K562 (cell line): Measurements from ENCODE around the gene COL9A3. TPM values are rescaled to one million over a fixed set of nuclear protein-coding genes. Genes with fewer than 3 reads are reported as not detected.

Source experiments
- ATAC-seq: fragments of 200-7000 bp; cut with Tn5 transposase; 3 replicates; pipeline ENCODE4 v1.9.1; 2020; ENCODE audit warnings: moderate library complexity
- BruUV-seq: library from RNA; stranded (reverse); fragments of 400-500 nt; replicated peaks from 2 replicates; lab custom pipeline; 2021; lab: Mats Ljungman, UMichigan
- CTCF ChIA-PET: fragments of 300-600 bp; formaldehyde crosslinking; extraction: SDS; loops from one replicate; lab custom pipeline; 2021; ENCODE audit warnings: low intra/inter-chr PET ratio; lab: Yijun Ruan, JAX
- POLR2A ChIA-PET: fragments of 300-600, 350-650 bp; sonication (Branson Sonifier 250); formaldehyde crosslinking; extraction: SDS; loops from one replicate; lab custom pipeline; 2021; ENCODE audit warnings: antibody characterized with exemption, inconsistent platforms; lab: Yijun Ruan, JAX
- DNase-seq, 4 experiments: peaks; one replicate each; pipeline versions ENCODE4 v3.0.0 to v3.0.0-alpha.2; 2011 to 2018; ENCODE audit warnings: low spot score in 3 of 4, mixed read lengths in 3 of 4; ENCODE audit errors: extremely low read depth in 1 of 4
- FAIRE-seq: peaks from 2 replicates; lab custom pipeline; 2011; peaks lifted over from hg19 to GRCh38; lab: Jason Lieb, UNC
- H2AFZ ChIP-seq: 2 replicates; pipeline ENCODE4 v1.6.0; 2011; ENCODE audit warnings: low read depth, low read length, control low read depth, inconsistent platforms
- H3K27ac ChIP-seq: fragments of 200-600 bp; 3 replicates; pipeline ENCODE4 v1.8.0; 2011; ENCODE audit warnings: low read depth, mild to moderate bottlenecking, control low read depth, inconsistent platforms, low read length, moderate library complexity, mixed read lengths; ENCODE audit errors: extremely low read depth
- H3K27me3 ChIP-seq, 2 experiments: fragments of 300-600 bp in 1 of 2; 2 replicates in 1 of 2; 3 replicates in 1 of 2; pipeline versions ENCODE4 v1.6.0 to v1.8.0; 2011; ENCODE audit warnings: inconsistent platforms in 2 of 2, low read length in 2 of 2, mild to moderate bottlenecking in 1 of 2, mixed read lengths in 1 of 2, moderate library complexity in 1 of 2; ENCODE audit not compliant: control insufficient read depth in 2 of 2, insufficient read depth in 2 of 2
- H3K36me3 ChIP-seq: fragments of 300-600 bp; 3 replicates; pipeline ENCODE4 v1.8.0; 2011; ENCODE audit warnings: mild to moderate bottlenecking, low read length, inconsistent platforms; ENCODE audit not compliant: control insufficient read depth, insufficient read depth
- H3K4me1 ChIP-seq, 2 experiments: fragments of 200-600 bp in 1 of 2; replicated peaks in 1 of 2; 2 replicates in 1 of 2; 3 replicates in 1 of 2; pipeline versions ENCODE4 v1.5.1 to v1.8.0; 2011; ENCODE audit warnings: inconsistent platforms in 2 of 2, low read length in 2 of 2, mild to moderate bottlenecking in 1 of 2, mixed read lengths in 1 of 2, moderate library complexity in 1 of 2; ENCODE audit not compliant: control insufficient read depth in 2 of 2, insufficient read depth in 2 of 2
- H3K4me2 ChIP-seq: 2 replicates; pipeline ENCODE4 v1.6.1; 2011; ENCODE audit warnings: low read length, control low read depth, inconsistent platforms, mixed read lengths; ENCODE audit not compliant: insufficient read depth
- H3K4me3 ChIP-seq: fragments of 200-600 bp; sonication (generic), shearing (Covaris generic); 2 replicates; pipeline ENCODE4 v1.5.1; 2016; ENCODE audit warnings: control low read depth, inconsistent platforms
- H3K79me2 ChIP-seq: fragments of 200-600 bp; 3 replicates; pipeline ENCODE4 v1.8.0; 2011; ENCODE audit warnings: low read length, inconsistent platforms; ENCODE audit not compliant: control insufficient read depth, insufficient read depth
- H3K9ac ChIP-seq, 2 experiments: 2 replicates each; pipeline versions ENCODE4 v1.6.0 to v1.6.1; 2011; ENCODE audit warnings: low read depth in 2 of 2, low read length in 2 of 2, control low read depth in 1 of 2, inconsistent platforms in 1 of 2, mild to moderate bottlenecking in 1 of 2, mixed read lengths in 1 of 2; ENCODE audit not compliant: insufficient read depth in 1 of 2
- H3K9me1 ChIP-seq: one replicate; pipeline ENCODE4 v1.6.0; 2011; ENCODE audit warnings: inconsistent platforms, mild to moderate bottlenecking, low read length, moderate library complexity; ENCODE audit not compliant: control insufficient read depth, insufficient read depth
- H3K9me3 ChIP-seq: replicated peaks from 2 replicates; pipeline ENCODE4 v1.5.1; 2011; ENCODE audit warnings: low read depth, low read length, inconsistent platforms; ENCODE audit not compliant: control insufficient read depth, insufficient read depth
- H4K20me1 ChIP-seq: replicated peaks from 2 replicates; pipeline ENCODE4 v1.6.1; 2011; ENCODE audit warnings: low read length, inconsistent platforms, mixed read lengths; ENCODE audit not compliant: control insufficient read depth, insufficient read depth
- CCNT2 ChIP-seq: IDR thresholded peaks from 2 replicates; pipeline ENCODE4 v1.6.1; 2011; ENCODE audit warnings: borderline replicate concordance, low read depth, mild to moderate bottlenecking, moderate library complexity, mixed read lengths, low read length; ENCODE audit not compliant: insufficient read length; ENCODE audit errors: extremely low read depth
- CREBBP ChIP-seq: IDR thresholded peaks from one replicate; pipeline ENCODE4 v1.6.1; 2012; ENCODE audit warnings: low read depth, mild to moderate bottlenecking, control low read depth, inconsistent platforms, low read length
- DNMT1 ChIP-seq: fragments of 450-650 bp; IDR thresholded peaks from 2 replicates; pipeline ENCODE4 v1.6.1; 2016; ENCODE audit warnings: antibody characterized with exemption, mild to moderate bottlenecking
- FOXA3 ChIP-seq, 2 experiments: fragments of 450-650 bp in 1 of 2; sonication (generic) in 1 of 2; formaldehyde crosslinking; IDR thresholded peaks in 1 of 2; conservative IDR thresholded peaks in 1 of 2; 2 replicates each; pipeline versions ENCODE4 v1.4.0 to v1.8.0; 2020 to 2022; ENCODE audit warnings: mild to moderate bottlenecking in 2 of 2, missing genetic modification reagents in 1 of 2
- FOXJ2 ChIP-seq: fragments of 200-800 bp; sonication (Bioruptor generic); IDR thresholded peaks from 2 replicates; pipeline ENCODE4 v1.6.1; 2016; ENCODE audit warnings: missing genetic modification characterization, missing compliant biosample characterization
- HCFC1 ChIP-seq: IDR thresholded peaks from 2 replicates; pipeline ENCODE4 v1.6.1; 2012; ENCODE audit warnings: low read depth, low read length, improper control_type of control experiment
- KLF13 ChIP-seq: fragments of 450-650 bp; IDR thresholded peaks from 2 replicates; pipeline ENCODE4 v1.6.1; 2016; ENCODE audit warnings: missing genetic modification characterization, low read depth, mild to moderate bottlenecking, missing compliant biosample characterization, moderate library complexity, borderline replicate concordance
- NFIC ChIP-seq: fragments of 450-650 bp; IDR thresholded peaks from 2 replicates; pipeline ENCODE4 v1.6.1; 2017; ENCODE audit warnings: mild to moderate bottlenecking, inconsistent platforms
- NFYB ChIP-seq: IDR thresholded peaks from 2 replicates; pipeline ENCODE4 v1.6.1; 2011; ENCODE audit warnings: mild to moderate bottlenecking, moderate library complexity; ENCODE audit not compliant: insufficient read length; ENCODE audit errors: extremely low read depth
- POLR3A ChIP-seq: IDR thresholded peaks from 2 replicates; pipeline ENCODE4 v1.6.1; 2011; ENCODE audit warnings: borderline replicate concordance, mild to moderate bottlenecking, moderate library complexity; ENCODE audit not compliant: insufficient read length, insufficient read depth; ENCODE audit errors: extremely low read depth
- RBFOX2 ChIP-seq: fragments of 200-400 bp; formaldehyde crosslinking; IDR thresholded peaks from 2 replicates; pipeline ENCODE4 v1.6.1; 2017; ENCODE audit warnings: low read depth, mild to moderate bottlenecking, low read length, moderate library complexity
- RNF2 ChIP-seq: sonication (generic); IDR thresholded peaks from 2 replicates; pipeline ENCODE4 v1.6.1; 2016
- SIN3A ChIP-seq, 2 experiments: fragments of 150-350 bp in 1 of 2; IDR thresholded peaks; 2 replicates each; pipeline ENCODE4 v1.6.1; 2011 to 2016; ENCODE audit warnings: borderline replicate concordance in 2 of 2, low read depth in 2 of 2, low read length in 2 of 2, mild to moderate bottlenecking in 2 of 2, moderate library complexity in 2 of 2; ENCODE audit not compliant: control insufficient read depth in 1 of 2
- SPI1 ChIP-seq: IDR thresholded peaks from 2 replicates; pipeline ENCODE4 v1.6.1; 2011; ENCODE audit warnings: low read depth, low read length, control low read depth, borderline replicate concordance
- TAL1 ChIP-seq: fragments of 450-650 bp; IDR thresholded peaks from 2 replicates; pipeline ENCODE4 v1.6.1; 2016; ENCODE audit warnings: mild to moderate bottlenecking
- ZNF121 ChIP-seq: sonication (generic); formaldehyde crosslinking; conservative IDR thresholded peaks from 2 replicates; pipeline ENCODE4 v1.8.0; 2022; ENCODE audit warnings: missing genetic modification reagents
- ZNF212 ChIP-seq: fragments of 450-650 bp; formaldehyde crosslinking; IDR thresholded peaks from 2 replicates; pipeline ENCODE4 v1.4.0; 2020; ENCODE audit warnings: mild to moderate bottlenecking
- ZNF23 ChIP-seq: fragments of 250-450 bp; sonication (Bioruptor Pico); IDR thresholded peaks from 2 replicates; pipeline ENCODE4 v1.4.0; 2020; ENCODE audit warnings: mild to moderate bottlenecking
- ZNF232 ChIP-seq: sonication (generic); formaldehyde crosslinking; IDR thresholded peaks from 2 replicates; pipeline ENCODE4 v1.8.0; 2022; ENCODE audit warnings: mild to moderate bottlenecking, missing genetic modification reagents
- ZSCAN29 ChIP-seq: fragments of 450-650 bp; IDR thresholded peaks from 2 replicates; pipeline ENCODE4 v1.6.1; 2017
- WGBS: fragments of 100-300 bp; shearing (Covaris generic); methylation state at CpG from one replicate; pipeline ENCODE4 v1.1.6; 2016; ENCODE audit warnings: low coverage, mixed read lengths; ENCODE audit not compliant: insufficient coverage; ENCODE audit errors: missing lambda C conversion rate; 5-methylcytosine and 5-hydroxymethylcytosine counted together
- in situ Hi-C: fragments of 300-500 bp; cut with MboI; formaldehyde crosslinking; loops from 4 replicates; pipeline ENCODE4 v1.15.0; 2018; ENCODE audit warnings: inconsistent platforms, mixed read lengths
- intact Hi-C: fragments of 100-400 bp; cut with micrococcal nuclease; formaldehyde crosslinking; loops from 2 replicates; pipeline ENCODE4 v1.14.2; 2022
- polyA plus RNA-seq, 8 experiments: library from polyadenylated mRNA; depleted of rRNA in 4 of 8; stranded (reverse) in 5 of 8; unstranded in 3 of 8; fragments of >200 nt; fragmentation: Nextera tagmentation in 2 of 8; fragmentation: Illumina TruSeq in 1 of 8; extraction: Ambion mirVana in 2 of 8; extraction: Trizol in 1 of 8; gene quantifications; 2 replicates each; pipeline versions ENCODE4 v1.2.1 to v1.2.3, GENCODE V29; 2011 to 2014; ENCODE audit warnings: inconsistent platforms in 1 of 8, missing spikeins in 1 of 8
- total RNA-seq, 7 experiments: library from RNA; depleted of rRNA in 6 of 7; stranded (reverse); fragments of >200 nt in 6 of 7; fragmentation: Illumina TruSeq in 2 of 7; extraction: Trizol in 2 of 7; gene quantifications; 2 replicates each; pipeline versions ENCODE4 v1.2.1 to v1.2.3, GENCODE V29; 2011 to 2021; ENCODE audit warnings: low replicate concordance in 1 of 7
- TF ChIP-seq, protein P1 (sequence below): fragments of 200-800 bp; sonication (Bioruptor generic); IDR thresholded peaks from 2 replicates; pipeline ENCODE4 v1.6.1; 2017; ENCODE audit warnings: missing genetic modification characterization, missing compliant biosample characterization

Gene COL9A3
- total and polyA plus RNA-seq, 9 of the 15 experiments (the other 6 are each of a cell fraction or from before 2014, with no cell fraction given), result 0.14 to 3.6 (median 0.88) TPM; not detected in 1

DNA sequence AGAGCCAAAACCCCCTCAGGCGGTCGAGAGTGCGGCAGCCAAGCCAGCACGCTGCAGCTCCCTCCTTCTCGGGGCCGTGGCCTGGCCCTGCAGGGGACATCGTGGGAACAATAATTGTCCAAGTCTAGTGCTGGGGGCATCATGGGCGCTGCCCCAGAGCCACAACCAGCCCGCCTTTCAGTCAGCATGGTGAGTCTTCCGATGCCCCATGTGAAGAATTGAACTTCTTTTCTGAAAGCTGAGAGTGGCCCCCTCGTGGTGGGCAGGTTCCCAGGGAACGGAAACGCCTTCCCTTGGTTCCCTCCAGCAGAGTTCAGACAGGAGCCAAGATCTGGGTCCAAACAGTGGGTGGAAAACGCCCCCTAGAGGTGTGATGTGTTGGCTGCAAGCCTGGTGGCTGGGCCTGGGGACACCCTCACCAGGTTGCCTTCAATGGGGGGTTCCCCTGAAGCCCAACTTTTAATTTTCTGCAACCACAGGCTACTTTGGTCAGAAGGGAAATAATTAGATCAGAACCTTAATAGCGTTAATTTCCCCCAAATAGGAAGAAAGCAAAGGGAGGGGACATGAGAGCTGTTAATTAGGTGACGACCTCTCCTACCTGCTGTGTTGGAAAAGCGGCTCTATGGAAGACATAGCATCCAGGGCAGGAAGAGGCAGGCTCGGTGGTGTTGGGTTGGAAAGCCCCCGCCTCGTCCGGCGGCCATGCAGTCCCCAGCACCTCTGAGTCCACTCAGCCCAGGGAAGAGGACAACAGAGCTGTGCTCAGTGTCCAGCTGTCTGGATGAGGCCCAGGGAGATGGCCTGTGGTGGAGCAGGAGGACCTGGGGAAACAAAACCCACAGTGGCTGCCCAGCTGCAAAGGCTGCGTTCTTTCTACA, 25.3 kb upstream of the COL9A3 start:
- no peak overlapping the region for H3K4me3 ChIP-seq
- WGBS, result 38% methylated on average over 23 of the region's 23 CpGs
- no peaks in the 10 kb centered on the region for H3K9me1 ChIP-seq
- H3K27ac ChIP-seq, result no peak overlapping the region
- H2AFZ ChIP-seq, result peak overlapping the region; percentile 85
- H4K20me1 ChIP-seq, result no peaks in the 10 kb centered on the region
- peak; percentile 98 for FAIRE-seq
- in situ Hi-C loops (loop anchor here (5.0 kb wide), 1 partner anchor 124 kb away; no protein-coding TSS in a partner anchor), intact Hi-C loops (loop anchor here (1.0 to 5.0 kb wide), 2 partner anchors 104 to 123 kb away; no protein-coding TSS in a partner anchor)
- CTCF ChIA-PET, result interaction anchor here (0.8 to 2.9 kb wide), 4 partner anchors 124 to 382 kb away, joined by 3 to 20 read pairs (median 4); no protein-coding TSS in a partner anchor
- H3K27me3 ChIP-seq, result peaks cover 4 to 14% of the 10 kb centered on the region in 2 experiments; a peak in 3 of 5 replicates
- H3K9me3 ChIP-seq, result no peaks in the 10 kb centered on the region
- ATAC-seq, result peak; percentile 59
- DNase-seq, result peak; percentile 69 to 90 (median 74)
- BruUV-seq, result no TSS peak
- POLR2A ChIA-PET, result interaction anchor here (0.8 to 1.2 kb wide), 4 partner anchors 12 to 238 kb away, joined by 3 to 4 read pairs (median 4); no protein-coding TSS in a partner anchor
- H3K36me3 ChIP-seq, result no peaks in the 10 kb centered on the region
- H3K4me1 ChIP-seq, result peaks cover 6 to 50% of the 10 kb centered on the region in 2 experiments; a peak in 4 of 5 replicates
- H3K79me2 ChIP-seq, result no peaks in the 10 kb centered on the region; the same call in 2 of the 3 replicates
- no peak overlapping the region for H3K4me2 ChIP-seq
- H3K9ac ChIP-seq, result peak overlapping the region in 1 of 2 experiments; percentile 41; a peak in 2 of 4 replicates
- TF ChIP-seq ZNF23 (CRISPR knock-in tag), result no peak
- TF ChIP-seq TAL1, result no peak
- TF ChIP-seq RNF2, result no peak
- TF ChIP-seq RBFOX2, result 0 out of 2 replicates have a peak, but pooled peaks have one; percentile 25
- TF ChIP-seq, protein P1, sequence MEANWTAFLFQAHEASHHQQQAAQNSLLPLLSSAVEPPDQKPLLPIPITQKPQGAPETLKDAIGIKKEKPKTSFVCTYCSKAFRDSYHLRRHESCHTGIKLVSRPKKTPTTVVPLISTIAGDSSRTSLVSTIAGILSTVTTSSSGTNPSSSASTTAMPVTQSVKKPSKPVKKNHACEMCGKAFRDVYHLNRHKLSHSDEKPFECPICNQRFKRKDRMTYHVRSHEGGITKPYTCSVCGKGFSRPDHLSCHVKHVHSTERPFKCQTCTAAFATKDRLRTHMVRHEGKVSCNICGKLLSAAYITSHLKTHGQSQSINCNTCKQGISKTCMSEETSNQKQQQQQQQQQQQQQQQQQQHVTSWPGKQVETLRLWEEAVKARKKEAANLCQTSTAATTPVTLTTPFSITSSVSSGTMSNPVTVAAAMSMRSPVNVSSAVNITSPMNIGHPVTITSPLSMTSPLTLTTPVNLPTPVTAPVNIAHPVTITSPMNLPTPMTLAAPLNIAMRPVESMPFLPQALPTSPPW (CRISPR knock-in tag), result peak; percentile 46; the same call in 1 of the 2 replicates
- no peak for TF ChIP-seq CREBBP
- TF ChIP-seq ZSCAN29, result no peak
- no peak for TF ChIP-seq POLR3A
- TF ChIP-seq CCNT2, result no peak
- no peak for TF ChIP-seq ZNF121 (CRISPR knock-in tag)
- 0 out of 2 replicates have a peak, but pooled peaks have one; percentile 11 for TF ChIP-seq SPI1
- TF ChIP-seq KLF13 (tag), result no peak
- TF ChIP-seq HCFC1, result peak; percentile 19; the same call in 1 of the 2 replicates
- no peak for TF ChIP-seq NFYB
- TF ChIP-seq SIN3A (IDR thresholded peaks at IDR 0.05; ENCODE audit: borderline replicate concordance in 2 of 2, control insufficient read depth in 1 of 2, low read depth in 2 of 2, low read length in 2 of 2), result no peak
- no peak for TF ChIP-seq FOXJ2 (tag)
- TF ChIP-seq ZNF232 (CRISPR knock-in tag), result 0 out of 2 replicates have a peak, but pooled peaks have one; percentile 33
- TF ChIP-seq DNMT1, result no peak
- peak; percentile 71 for TF ChIP-seq NFIC
- TF ChIP-seq ZNF212 (CRISPR knock-in tag), result no peak
- TF ChIP-seq FOXA3 (CRISPR knock-in tag; conservative IDR thresholded peaks at IDR 0.05 in 1 of 2, IDR thresholded peaks at IDR 0.05 in 1 of 2), result no peak
